HG02852 (cell line): Measurements from ENCODE around the gene HTT.
"Not testable (repeated sequence)": the region's sequence is repeated elsewhere in the genome, so short reads cannot be mapped to it uniquely, and the experiment has no call there.

Source experiments
- ATAC-seq: cut with Tn5 transposase; IDR thresholded peaks from one replicate; pipeline ENCODE4 v1.9.1; 2021; ENCODE audit warnings: mild to moderate bottlenecking, moderate library complexity; ENCODE audit not compliant: unreplicated experiment

HTT gene

DNA sequence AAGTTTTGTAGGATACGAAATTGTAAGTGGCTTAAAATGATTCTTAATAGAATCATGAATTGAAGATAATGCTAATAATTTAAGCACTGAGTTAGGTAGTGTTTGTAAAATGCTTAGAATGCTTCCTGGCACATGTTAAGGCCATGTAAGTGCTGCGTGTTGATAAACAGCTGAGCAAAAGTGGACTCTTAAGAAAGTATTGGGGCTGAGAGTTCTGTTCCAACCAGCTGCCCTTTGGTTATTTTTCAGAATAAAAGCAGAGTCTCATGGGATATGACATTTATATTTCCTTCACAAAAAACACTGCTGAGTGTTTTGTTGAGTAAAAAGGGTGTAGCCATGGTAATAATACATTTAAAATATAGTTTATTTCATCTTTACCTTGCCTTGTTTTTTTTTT, 42.5 kb downstream of the HTT start:
- ATAC-seq, result no peak

DNA sequence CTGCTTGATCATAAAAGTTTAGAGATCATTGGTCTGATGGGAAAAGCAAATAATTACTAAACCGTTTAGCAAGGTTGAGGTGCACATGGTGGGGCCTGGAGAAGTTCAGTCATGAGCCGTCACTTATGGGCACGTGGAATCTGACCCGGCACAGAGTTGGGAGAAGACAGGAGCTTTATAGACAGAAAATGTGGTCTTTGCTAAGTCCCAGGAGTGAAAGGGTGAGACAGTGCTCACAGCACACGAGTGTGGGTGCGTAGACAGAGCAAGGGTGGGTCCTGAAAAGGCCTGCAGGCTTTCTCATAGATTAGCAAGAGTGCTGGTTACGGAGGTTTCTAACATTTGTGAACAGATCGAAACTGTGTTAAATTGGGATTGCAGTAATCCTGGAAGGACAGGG, 43.8 kb downstream of the HTT start:
- no peak for ATAC-seq

DNA sequence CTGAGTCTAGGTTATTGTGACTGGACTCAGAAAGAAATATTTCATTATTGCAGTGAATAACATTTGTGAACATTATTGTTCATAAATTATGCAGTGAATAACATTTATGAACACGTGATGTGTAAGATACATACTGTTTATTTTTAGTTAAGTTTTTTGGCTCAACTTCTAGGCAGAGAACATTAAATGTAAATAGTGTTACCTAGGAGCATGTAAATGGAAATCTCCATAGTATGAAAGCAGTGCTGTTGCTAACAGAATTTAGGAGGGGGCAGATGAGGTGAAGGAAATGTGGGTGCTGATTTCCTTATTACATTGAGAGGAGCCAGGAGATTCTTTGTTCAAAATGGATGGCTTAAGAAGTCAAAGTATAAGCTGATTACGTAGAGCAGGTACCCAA, 45.0 kb downstream of the HTT start:
- ATAC-seq, result no peak

DNA sequence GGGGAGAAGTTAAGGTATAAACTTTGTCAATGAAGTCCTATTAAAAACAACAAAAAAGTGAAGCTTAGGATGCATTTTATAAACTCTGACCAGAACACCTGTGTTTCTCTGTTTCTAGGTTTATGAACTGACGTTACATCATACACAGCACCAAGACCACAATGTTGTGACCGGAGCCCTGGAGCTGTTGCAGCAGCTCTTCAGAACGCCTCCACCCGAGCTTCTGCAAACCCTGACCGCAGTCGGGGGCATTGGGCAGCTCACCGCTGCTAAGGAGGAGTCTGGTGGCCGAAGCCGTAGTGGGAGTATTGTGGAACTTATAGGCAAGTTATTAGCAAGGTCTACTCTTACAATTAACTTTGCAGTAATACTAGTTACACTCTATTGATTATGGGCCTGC, 46.6 kb downstream of the HTT start:
- ATAC-seq, result no peak

DNA sequence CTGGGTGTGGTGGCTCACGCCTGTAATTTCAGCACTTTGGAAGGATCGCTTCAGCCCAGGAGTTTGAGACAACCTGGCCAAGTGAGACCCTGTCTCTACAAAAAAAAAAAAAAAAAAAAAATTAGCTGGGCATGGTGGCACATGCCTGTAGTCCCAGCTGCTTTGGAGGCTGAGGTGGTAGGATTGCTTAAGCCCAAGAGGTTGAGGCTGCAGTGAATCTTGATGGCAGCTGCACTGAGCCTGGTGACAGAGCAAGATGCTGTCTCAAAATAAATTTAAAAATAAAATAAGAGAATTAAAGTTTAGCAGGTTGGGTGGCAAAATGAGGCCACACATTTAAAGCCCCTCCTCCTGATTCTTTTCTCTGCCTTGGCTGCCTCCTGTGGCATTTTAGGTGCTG, 47.1 kb downstream of the HTT start:
- no peak for ATAC-seq

DNA sequence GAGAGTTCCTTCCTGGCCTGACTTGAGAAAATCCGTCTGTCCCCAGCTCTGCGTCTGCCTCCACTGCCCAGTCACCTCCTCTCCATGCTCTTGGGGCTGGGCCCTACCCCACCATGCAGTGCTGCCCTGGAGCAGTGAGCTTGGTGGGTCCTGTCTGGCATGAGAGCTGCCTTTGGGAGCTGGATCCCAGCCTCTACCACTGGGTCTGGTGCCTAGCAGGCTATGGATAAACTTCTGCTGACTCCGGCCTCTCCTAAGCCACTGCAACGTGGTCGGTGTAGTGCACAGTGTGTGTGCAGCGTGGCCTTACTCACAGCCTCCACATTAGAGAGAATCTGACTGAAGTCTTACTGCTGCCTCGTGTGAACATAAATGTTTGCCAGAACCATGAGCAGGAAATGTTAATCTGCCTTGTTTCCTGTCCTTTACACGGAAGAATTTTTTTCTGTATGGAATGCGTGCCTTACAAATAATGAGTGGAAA, 47.6 kb downstream of the HTT start:
- no peak for ATAC-seq

DNA sequence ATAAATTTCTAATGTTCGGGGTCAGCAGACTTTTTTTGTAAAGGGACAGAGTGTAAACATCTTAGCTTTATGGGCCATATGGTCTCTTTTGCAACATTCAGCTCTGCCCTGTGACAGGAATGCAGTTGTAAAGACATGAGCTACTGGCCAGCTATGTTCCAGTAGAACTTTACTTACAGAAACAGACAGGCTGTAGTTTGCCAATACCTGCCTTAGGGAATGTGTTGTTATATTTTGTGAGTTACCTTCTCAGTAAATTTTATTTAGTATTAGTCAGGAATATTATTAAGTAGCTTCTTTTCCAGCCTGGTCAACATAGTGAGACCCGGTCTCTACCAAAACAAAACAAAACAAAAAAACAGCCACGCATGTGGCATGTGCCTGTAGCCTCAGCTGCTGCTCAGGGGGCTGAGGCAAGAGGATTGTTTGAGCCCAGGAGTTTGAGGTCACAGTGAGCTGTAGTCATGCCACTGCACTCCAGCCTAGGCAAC, 48.7 kb downstream of the HTT start:
- no peak for ATAC-seq

DNA sequence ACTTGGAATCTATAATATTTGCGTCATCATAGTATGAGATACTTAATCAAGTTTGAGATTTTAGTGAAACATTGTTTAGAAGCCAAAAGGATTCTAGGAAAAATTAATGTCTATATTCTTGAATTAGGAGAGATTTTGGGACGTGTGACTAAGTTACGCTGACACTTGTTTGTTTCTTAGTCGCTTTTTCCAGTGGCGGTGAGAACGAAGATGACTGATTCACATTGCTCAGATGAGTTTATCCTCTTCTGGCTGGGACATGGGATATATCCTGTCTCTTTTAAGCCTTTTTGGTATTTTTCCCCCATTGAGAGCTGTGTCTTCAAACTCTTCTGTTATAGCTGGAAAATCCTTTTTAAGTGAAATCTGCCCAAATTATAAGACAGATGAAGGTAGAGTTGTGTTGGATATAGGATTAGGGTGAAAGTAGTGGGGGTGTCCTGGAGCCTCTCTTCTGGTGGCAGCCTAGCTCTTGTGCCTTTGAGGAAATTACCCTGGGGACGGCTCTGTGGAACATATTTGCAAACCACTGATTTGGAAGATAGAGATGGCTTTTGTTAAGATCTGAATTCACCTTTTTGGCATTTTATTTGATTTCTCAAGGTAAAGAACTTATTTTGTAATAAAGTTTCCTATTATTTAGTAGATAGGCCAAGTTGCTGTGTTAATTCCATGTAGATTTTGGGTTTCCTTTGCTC, 49.7 kb downstream of the HTT start:
- no peak for ATAC-seq

DNA sequence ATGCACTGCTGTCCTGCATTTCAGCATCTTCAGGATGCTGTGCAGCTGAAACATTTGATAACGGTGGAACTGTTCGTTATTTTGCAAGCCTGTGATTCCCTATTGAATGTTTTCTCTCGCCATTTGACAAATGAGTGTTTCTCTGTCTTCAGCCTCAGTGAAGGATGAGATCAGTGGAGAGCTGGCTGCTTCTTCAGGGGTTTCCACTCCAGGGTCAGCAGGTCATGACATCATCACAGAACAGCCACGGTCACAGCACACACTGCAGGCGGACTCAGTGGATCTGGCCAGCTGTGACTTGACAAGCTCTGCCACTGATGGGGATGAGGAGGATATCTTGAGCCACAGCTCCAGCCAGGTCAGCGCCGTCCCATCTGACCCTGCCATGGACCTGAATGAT, 52.6 kb downstream of the HTT start:
- ATAC-seq, result no peak

DNA sequence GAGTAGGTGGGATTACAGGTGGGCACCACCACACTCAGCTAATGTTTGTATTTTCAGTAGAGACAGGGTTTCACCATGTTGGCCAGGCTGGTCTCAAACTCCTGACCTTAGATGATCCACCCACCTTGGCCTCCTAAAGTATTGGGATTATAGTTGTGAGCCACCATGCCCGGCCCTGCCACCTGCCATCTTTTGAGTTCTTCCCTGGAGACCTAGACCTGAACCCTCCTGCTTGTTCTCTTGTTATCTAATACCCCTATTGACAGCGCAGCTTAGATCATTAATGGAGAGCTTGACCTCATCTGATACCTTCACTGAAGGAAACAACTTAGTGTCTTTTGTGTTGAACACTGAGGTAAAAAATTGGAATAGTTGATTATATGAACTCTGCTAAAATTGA, 53.6 kb downstream of the HTT start:
- no peak for ATAC-seq

DNA sequence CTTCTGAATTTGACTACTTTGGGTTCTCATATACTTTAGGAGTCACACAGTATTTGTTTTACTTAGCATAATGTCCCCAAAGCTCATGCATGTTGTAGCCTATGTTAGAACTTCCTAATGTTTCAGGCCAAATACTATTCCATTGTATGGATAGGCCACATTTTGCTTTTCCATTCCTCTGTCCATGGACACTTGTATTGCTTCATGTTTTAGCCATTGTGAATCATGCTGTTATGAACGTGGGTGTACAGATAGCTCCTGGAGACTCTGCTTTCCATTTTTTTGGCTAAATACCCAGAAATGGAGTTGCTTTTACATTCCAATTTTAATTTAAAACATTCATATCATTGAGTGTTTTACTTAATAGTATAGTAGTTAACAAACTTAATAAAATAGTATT, 54.5 kb downstream of the HTT start:
- no peak for ATAC-seq

DNA sequence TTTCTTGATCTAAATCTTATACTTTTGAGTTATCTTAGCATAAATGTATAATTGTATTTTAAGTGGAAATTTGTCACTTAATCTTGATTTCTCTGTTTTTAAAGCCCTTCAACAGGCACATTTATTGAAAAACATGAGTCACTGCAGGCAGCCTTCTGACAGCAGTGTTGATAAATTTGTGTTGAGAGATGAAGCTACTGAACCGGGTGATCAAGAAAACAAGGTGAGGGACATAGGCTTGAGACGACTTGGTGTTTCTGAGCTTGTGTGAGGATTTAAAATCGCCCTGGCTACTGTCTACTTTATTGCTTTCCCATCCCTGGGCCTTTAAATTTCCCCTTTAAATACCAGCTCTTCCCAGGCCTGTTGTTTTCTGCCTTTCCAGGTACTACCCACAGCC, 55.7 kb downstream of the HTT start:
- no peak for ATAC-seq

DNA sequence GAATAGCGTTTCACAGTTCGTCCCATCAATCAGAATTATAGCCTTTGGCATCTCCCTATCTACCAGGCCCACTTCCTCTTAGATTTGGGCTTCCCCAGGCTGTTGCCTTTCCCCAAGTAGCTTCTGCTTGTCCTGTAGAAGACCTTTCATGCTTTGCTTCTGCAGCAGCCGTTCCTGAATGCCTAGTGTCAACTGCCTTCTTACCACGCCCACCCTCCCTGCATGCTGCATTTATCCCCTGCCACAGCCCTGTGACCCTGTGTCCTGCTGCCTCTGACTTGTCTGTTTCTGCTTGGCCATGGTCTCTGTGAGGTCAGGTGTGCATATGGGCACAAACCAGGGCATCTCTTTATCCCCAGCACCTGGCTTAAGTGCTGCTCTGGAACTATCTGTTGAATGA, 56.3 kb downstream of the HTT start:
- no peak for ATAC-seq

DNA sequence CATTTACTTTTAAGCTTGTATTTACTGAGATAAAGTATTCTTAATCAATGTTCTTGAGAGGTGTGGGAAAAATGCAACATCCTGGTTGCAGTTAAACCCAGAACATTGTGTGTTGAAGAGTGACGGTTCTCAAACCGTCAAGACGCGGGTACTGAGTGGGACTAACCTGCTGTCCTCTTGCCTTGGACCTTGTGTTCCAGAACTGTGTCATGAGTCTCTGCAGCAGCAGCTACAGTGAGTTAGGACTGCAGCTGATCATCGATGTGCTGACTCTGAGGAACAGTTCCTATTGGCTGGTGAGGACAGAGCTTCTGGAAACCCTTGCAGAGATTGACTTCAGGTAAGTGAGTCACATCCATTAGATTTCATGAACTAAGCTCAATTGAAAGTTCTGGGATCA, 59.7 kb downstream of the HTT start:
- no peak for ATAC-seq

DNA sequence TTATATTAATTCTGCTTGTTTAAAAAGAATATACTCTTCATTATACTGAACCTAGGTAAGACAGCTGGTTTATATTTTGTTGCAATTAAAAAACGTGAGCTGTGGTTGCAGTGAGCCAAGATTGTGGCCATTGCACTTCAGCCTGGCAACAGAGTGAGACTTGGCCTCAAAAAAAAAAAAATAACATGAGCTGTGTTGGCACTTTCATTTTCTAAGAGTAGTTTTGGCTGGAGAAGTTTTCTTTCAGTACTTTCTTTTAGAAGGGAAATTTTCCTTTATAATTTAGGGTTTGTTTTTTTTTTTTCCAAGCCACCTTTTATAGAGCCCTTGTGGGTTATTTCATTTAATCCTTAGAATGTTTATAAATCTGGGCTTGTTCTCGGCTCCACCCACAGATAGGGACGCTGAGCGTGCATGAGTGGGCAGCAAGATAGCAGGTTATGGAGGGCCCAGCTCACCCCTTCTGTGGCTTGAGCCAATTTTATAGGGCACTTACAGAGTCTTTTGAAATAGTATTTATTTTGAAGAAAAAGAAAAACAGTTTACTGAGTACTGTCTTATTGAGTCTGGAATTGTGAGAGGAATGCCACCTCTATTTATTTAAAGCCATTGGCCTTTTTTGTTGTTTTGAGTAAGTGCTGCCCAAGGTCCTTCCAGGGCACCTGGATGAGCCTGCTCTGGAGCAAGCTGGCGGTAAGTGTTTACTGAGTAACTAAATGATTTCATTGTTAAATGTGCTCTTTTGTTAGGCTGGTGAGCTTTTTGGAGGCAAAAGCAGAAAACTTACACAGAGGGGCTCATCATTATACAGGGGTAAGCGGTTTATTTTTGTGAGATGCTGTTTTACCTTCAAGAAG, 60.9 kb downstream of the HTT start:
- no peak for ATAC-seq

DNA sequence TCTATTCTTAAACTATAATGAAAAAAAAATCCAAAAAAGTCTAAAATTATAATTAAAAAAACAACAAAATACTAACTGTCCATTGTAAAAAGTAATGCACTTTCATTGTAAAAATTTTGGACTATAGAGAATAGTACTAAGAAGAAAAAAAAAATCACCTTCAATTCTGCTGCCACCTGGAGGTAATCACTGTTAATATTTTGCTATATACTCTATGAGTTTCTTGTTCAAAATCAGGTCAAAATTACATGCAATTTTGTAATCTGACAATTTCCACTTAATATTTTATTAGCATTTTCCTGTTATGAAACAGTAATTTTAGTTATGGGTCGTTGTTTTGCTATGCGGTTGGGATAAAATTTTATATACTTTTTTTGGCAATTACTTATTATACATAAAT, 62.0 kb downstream of the HTT start:
- ATAC-seq, result no peak

DNA sequence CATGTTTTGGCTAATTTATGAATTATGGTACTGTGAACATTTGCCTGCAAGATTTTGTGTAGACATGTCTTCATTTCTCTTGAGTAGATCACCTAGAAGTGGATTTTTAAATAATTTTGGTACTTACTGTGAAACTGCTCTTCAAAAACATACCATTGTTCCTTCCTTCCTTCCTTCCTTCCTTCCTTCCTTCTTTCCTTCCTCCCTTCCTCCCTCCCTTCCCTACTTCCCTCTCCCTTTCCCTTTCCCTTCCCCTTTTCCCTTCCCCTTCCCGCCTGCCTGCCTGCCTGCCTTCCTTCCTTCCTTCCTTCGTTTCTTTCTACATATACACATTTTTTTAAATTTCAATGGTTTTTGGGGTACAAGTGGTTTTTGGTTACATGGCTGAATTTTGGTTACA, 63.4 kb downstream of the HTT start:
- ATAC-seq, result no peak

DNA sequence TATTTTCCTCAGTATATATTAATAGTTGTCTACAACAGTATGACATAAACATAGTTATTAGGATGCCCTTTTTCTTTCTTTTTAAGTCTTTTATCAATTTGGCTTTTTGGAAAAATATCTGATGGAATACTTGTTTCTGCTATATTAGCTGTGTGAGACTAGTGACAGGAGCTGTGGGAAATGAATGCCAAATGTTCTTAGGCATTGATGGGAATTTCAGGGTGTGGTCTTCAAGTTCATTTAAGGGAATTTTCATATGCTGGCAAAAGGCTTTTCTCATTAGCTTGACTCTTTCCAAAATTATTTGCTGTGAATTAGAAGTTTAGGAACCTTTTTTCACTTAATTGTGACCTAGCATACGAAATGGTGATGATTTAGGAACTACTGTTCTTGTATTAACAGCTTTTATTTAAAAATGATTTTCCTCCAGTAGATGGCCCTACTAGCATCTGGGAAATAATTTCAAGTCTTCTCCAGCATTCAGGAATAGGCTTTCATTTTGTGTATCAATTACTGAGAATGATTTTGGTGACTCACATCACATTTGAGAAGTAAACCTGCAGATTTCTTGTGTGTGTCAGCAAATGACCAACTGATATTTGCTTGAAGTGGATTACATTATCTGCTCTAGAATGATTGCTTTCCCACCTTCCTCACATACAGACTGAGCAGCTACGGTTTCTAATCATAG, 70.9 kb downstream of the HTT start:
- ATAC-seq, result no peak

DNA sequence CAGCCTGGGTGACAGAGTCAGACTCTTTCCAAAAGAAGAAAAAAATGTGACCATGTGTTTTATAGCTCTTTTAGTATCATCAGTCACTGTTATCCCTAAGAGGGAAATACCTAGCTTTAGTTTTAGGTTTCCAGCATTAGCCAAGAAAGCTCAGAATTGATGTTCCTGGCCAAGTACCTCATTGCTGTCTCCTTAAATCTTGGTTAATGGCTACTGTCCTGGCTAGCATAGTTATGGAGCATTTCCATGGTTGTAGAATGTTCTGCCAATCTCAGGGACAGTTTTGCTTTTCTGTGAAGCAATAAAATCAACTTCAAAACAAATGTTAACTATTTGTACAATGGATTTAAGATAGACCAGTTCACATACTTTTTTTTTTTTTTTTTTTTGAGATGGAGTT, 74.4 kb downstream of the HTT start:
- ATAC-seq, result no peak

DNA sequence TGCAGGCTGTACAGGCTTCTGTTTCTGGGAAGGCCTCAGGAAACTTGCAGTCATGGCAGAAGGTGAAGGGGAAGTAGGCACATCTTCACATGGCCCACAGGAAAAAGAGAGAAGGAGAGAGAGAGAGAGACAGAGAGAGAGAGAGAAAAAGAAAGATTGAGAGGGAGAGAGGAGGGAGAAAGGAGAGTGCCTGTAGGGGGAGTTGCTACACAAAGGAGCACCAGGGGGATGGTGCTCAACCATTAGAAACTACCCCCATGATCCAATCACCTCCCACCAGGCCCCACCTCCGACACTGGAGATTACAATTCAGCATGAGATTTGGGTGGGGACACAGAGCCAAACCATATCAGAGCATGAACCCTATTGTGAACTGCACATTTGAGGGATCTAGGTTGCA, 76.8 kb downstream of the HTT start:
- ATAC-seq, result not testable (repeated sequence)

DNA sequence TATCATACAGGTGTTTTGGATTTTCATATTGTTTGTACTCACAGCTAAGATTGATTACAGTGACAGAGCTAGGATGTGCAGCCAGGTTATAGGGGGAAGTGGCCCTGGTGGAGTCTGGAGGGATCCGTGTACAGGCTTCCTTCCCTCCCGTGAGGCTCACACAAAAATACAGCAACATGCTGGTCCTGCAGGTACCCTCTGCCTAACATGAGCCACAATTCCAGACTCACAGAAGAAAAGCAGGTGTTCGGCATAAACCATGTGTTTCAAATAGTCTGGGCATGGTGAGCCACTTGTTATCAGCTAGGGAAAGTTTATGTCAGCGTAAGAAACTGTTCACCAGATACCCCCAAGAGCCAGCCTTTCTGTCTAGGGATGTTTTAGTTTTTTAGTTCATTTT, 82.9 kb downstream of the HTT start:
- ATAC-seq, result no peak

DNA sequence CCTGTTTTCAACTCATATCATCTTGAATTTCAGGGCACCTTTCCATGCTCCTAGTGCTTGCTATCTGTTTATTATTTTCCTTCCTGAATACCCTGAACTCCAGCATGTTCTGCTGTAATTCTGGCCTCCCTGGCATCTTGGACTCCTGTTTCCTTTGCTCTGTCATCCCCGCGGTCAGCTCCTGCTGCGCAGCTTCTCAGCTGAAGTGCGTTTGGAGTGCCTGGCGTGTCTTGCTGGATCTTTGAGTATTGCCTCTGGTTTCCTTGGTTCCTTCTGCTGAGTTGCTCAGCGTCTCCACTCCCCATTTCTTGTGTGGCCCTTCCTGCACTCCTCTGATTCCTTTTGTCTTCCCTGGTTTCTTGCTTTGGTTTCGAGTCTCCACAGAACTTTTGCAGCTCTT, 84.4 kb downstream of the HTT start:
- ATAC-seq, result no peak
